ENCODE measurements around the gene SHC4. TPM values are rescaled to one million over a fixed set of nuclear protein-coding genes. Genes with fewer than 3 reads are reported as not detected.
A peak's percentile ranks its signal among the peaks of the same experiment; 100 is the strongest.

SHC4 gene
- total and polyA plus RNA-seq, 7 experiments from 2014 or later = 1.2 TPM; not detected in 6

DNA sequence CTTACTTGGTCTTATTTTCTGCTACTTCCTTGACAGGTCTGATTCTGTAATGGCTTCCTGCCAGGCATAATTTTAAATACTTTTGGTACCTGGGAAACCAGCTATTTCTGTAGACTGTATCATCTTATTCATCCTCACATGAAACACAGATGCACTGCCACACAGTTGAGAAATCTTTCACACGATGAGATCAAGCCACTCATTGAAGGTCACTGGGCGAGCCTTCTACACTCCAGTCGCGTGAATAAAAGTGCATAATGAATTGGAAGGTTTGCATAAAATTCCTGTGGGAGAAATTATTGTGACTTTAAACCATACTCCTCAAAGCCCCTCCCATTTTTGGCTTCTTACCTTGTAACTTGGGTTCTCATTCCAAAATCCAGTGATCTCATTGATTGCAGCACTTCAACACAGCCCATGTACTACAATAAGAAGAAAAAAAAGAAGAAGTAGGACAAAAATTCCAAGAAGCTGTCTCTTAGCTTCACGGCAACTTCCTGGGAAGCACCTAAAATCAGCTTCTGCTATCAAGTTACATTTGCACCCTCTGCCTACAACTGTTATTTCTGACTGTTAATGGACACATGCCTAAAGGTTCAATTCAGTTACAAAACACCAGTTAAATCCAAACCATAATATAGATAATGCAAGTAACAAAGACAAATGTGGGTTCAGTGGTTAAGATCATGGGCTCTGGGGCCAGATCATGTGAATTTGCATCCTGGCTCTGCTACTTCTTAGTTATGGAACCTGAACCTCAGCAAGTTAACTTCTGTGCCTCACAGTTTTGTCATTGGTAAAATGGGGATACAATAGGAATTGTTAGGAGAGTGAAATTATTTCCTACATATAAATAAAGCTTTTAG, 39.0 kb downstream of the SHC4 start:
- Histone ChIP-seq H3K36me3 (ENCODE audit: control insufficient read depth in 2 of 3, insufficient read depth in 3 of 3, low read length in 3 of 3) (no peaks in the 10 kb centered on the region), H3K4me1 (ENCODE audit: control insufficient read depth in 2 of 2, insufficient read depth in 2 of 2, low read length in 2 of 2) (no peaks in the 10 kb centered on the region), H3K27me3 (ENCODE audit: control insufficient read depth in 2 of 2, insufficient read depth in 2 of 2, low read length in 2 of 2) (no peaks in the 10 kb centered on the region), H3K9me3 (ENCODE audit: control insufficient read depth in 2 of 3, low read length in 3 of 3) (no peaks in the 10 kb centered on the region), H3K4me3 (ENCODE audit: low read length) (no peak overlapping the region), H3K27ac (ENCODE audit: low read depth, low read length) (no peak overlapping the region)
- DNase-seq (no peak), ATAC-seq (no peak)
- Mint-ChIP-seq H3K4me1 (peaks cover 0 to 37% (median 0%) of the 10 kb centered on the region in 7 donors), H3K9me3 (peaks cover 0 to 2% (median 0%) of the 10 kb centered on the region in 11 donors), H3K36me3 (peaks cover 0 to 6% (median 0%) of the 10 kb centered on the region in 5 donors), H3K4me3 (no peak overlapping the region), H3K27me3 (peaks cover 0 to 48% (median 32%) of the 10 kb centered on the region in 5 donors), H3K27ac (peak overlapping the region in 1 of 9 donors; percentile 79)
- intact Hi-C loops (cut with micrococcal nuclease) = loop anchor here in 1 of 2 donors (5.0 kb wide), 3 partner anchors 32 to 47 kb away; partner anchors contain the start of genes EID1 and SHC4
- ChIA-PET CTCF (no interaction called here), POLR2A (no interaction called here)

DNA sequence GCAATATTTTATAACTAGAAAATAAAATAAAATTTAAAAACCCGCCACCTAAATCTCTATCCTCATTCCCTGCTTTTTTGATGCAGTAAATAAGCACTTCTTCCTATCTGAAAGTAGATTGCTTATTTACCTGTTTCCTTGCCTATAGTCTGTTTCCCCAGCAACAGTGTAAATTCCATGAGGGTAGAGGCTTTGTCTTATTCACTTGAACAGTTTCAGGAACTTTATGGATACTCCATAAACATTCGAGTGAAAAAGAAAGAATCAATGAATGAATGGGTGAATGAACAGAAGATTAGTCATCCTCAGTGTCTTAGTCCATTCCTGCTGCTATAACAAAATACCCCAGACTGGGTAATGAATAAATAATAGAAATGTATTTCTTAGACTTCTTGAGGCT, 41.7 kb downstream of the SHC4 start:
- DNase-seq (no peak), ATAC-seq (no peak)
- Histone ChIP-seq H3K36me3 (ENCODE audit: control insufficient read depth in 2 of 3, insufficient read depth in 3 of 3, low read length in 3 of 3) (no peaks in the 10 kb centered on the region), H3K4me3 (ENCODE audit: low read length) (no peak overlapping the region), H3K27me3 (ENCODE audit: control insufficient read depth in 2 of 2, insufficient read depth in 2 of 2, low read length in 2 of 2) (no peaks in the 10 kb centered on the region), H3K27ac (ENCODE audit: low read depth, low read length) (no peak overlapping the region), H3K9me3 (ENCODE audit: control insufficient read depth in 2 of 3, low read length in 3 of 3) (no peaks in the 10 kb centered on the region), H3K4me1 (ENCODE audit: control insufficient read depth in 2 of 2, insufficient read depth in 2 of 2, low read length in 2 of 2) (no peaks in the 10 kb centered on the region)
- intact Hi-C loops (cut with micrococcal nuclease) = no loop called here
- ChIA-PET CTCF (no interaction called here), POLR2A (no interaction called here)
- Mint-ChIP-seq H3K27me3 (peaks cover 6 to 41% (median 30%) of the 10 kb centered on the region in 5 donors), H3K27ac (no peak overlapping the region), H3K36me3 (peaks cover 0 to 9% (median 0%) of the 10 kb centered on the region in 5 donors), H3K4me1 (peaks cover 0 to 17% (median 0%) of the 10 kb centered on the region in 7 donors), H3K4me3 (no peak overlapping the region), H3K9me3 (peaks cover 0 to 5% (median 0%) of the 10 kb centered on the region in 11 donors)

GRCh38 chr15:48916721-48917120, 47.0 kb downstream of the SHC4 start:
- peaks cover 0 to 5% (median 0%) of the 10 kb centered on the region in 5 donors for H3K36me3 Mint-ChIP-seq
- H3K4me1 Mint-ChIP-seq = no peaks in the 10 kb centered on the region
- ATAC-seq (no peak), DNase-seq (no peak)
- peaks cover 0 to 6% (median 0%) of the 10 kb centered on the region in 11 donors for H3K9me3 Mint-ChIP-seq
- Histone ChIP-seq H3K36me3 (ENCODE audit: control insufficient read depth in 2 of 3, insufficient read depth in 3 of 3, low read length in 3 of 3) (no peaks in the 10 kb centered on the region), H3K4me3 (ENCODE audit: low read length) (no peak overlapping the region), H3K27me3 (ENCODE audit: control insufficient read depth in 2 of 2, insufficient read depth in 2 of 2, low read length in 2 of 2) (no peaks in the 10 kb centered on the region), H3K9me3 (ENCODE audit: control insufficient read depth in 2 of 3, low read length in 3 of 3) (no peaks in the 10 kb centered on the region), H3K4me1 (ENCODE audit: control insufficient read depth in 2 of 2, insufficient read depth in 2 of 2, low read length in 2 of 2) (no peaks in the 10 kb centered on the region), H3K27ac (ENCODE audit: low read depth, low read length) (no peak overlapping the region)
- H3K27me3 Mint-ChIP-seq = peaks cover 6 to 43% (median 26%) of the 10 kb centered on the region in 5 donors
- H3K27ac Mint-ChIP-seq = no peak overlapping the region
- ChIA-PET CTCF (interaction anchor here (0.6 kb wide), 1 partner anchor 229 kb away, joined by 3 read pairs; no protein-coding TSS in a partner anchor), POLR2A (interaction anchor here (0.6 kb wide), 1 partner anchor 115 kb away, joined by 3 read pairs; no protein-coding TSS in a partner anchor)
- intact Hi-C loops (cut with micrococcal nuclease) = no loop called here
- H3K4me3 Mint-ChIP-seq = no peak overlapping the region

DNA sequence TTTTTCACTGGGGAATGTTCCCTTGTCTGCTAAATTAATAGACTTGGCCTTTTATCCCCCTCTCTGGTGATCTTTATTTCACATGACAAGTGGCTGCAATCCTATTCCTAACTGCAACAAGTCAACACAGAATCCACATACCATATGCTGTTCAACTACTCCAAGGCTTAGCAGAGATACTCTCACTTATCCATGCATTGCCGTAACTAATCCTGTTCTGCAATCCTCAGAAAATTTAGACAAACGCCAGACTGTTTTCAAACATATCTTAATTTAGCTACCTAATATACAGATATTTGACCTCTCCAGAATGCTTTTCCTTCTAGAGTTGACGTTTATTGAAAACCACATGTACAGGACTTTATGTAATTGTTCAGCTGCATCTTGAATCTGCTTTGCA, 47.9 kb downstream of the SHC4 start:
- Histone ChIP-seq H3K9me3 (ENCODE audit: control insufficient read depth in 2 of 3, low read length in 3 of 3) (no peaks in the 10 kb centered on the region), H3K36me3 (ENCODE audit: control insufficient read depth in 2 of 3, insufficient read depth in 3 of 3, low read length in 3 of 3) (no peaks in the 10 kb centered on the region), H3K4me3 (ENCODE audit: low read length) (no peak overlapping the region), H3K27me3 (ENCODE audit: control insufficient read depth in 2 of 2, insufficient read depth in 2 of 2, low read length in 2 of 2) (no peaks in the 10 kb centered on the region), H3K4me1 (ENCODE audit: control insufficient read depth in 2 of 2, insufficient read depth in 2 of 2, low read length in 2 of 2) (no peaks in the 10 kb centered on the region), H3K27ac (ENCODE audit: low read depth, low read length) (no peak overlapping the region)
- H3K36me3 Mint-ChIP-seq = peaks cover 0 to 4% (median 0%) of the 10 kb centered on the region in 5 donors
- peaks cover 0 to 6% (median 0%) of the 10 kb centered on the region in 11 donors for H3K9me3 Mint-ChIP-seq
- H3K4me3 Mint-ChIP-seq = no peak overlapping the region
- peaks cover 6 to 40% (median 23%) of the 10 kb centered on the region in 5 donors for H3K27me3 Mint-ChIP-seq
- H3K27ac Mint-ChIP-seq = no peak overlapping the region
- H3K4me1 Mint-ChIP-seq = no peaks in the 10 kb centered on the region
- ATAC-seq (no peak), DNase-seq (no peak)
- CTCF ChIA-PET = no interaction called here
- POLR2A ChIA-PET = no interaction called here
- intact Hi-C loops (cut with micrococcal nuclease) = no loop called here

DNA sequence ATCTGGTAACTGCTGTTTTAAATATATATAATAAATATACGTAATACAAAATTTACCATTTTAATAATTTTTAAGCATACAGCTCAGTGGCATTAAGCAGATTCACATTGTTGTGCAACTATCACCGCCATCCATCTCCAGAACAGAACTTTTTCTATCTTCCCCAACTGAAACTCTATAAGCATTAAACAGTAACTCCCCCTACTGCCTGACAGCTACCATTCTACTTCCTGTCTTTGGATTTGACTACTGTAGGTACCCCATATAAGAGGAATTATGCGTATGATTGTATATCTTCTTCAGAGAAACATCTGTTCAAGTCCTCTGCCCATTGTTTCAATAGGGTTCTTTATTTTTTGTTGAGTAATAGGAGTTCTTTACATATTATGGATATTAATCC, 49.0 kb downstream of the SHC4 start:
- Histone ChIP-seq H3K27ac (ENCODE audit: low read depth, low read length) (no peak overlapping the region), H3K36me3 (ENCODE audit: control insufficient read depth in 2 of 3, insufficient read depth in 3 of 3, low read length in 3 of 3) (no peaks in the 10 kb centered on the region), H3K27me3 (ENCODE audit: control insufficient read depth in 2 of 2, insufficient read depth in 2 of 2, low read length in 2 of 2) (no peaks in the 10 kb centered on the region), H3K4me1 (ENCODE audit: control insufficient read depth in 2 of 2, insufficient read depth in 2 of 2, low read length in 2 of 2) (no peaks in the 10 kb centered on the region), H3K4me3 (ENCODE audit: low read length) (no peak overlapping the region), H3K9me3 (ENCODE audit: control insufficient read depth in 2 of 3, low read length in 3 of 3) (no peaks in the 10 kb centered on the region)
- Mint-ChIP-seq H3K4me1 (no peaks in the 10 kb centered on the region), H3K4me3 (no peak overlapping the region), H3K27ac (no peak overlapping the region), H3K27me3 (peaks cover 6 to 39% (median 19%) of the 10 kb centered on the region in 5 donors), H3K36me3 (peaks cover 0 to 4% (median 0%) of the 10 kb centered on the region in 5 donors), H3K9me3 (peaks cover 0 to 7% (median 0%) of the 10 kb centered on the region in 11 donors)
- no peak for DNase-seq
- CTCF ChIA-PET = no interaction called here
- intact Hi-C loops (cut with micrococcal nuclease) = no loop called here
- POLR2A ChIA-PET = no interaction called here
- ATAC-seq = no peak

GRCh38 chr15:48913141-48913540, 50.6 kb downstream of the SHC4 start:
- H3K27me3 Mint-ChIP-seq = peaks cover 6 to 30% (median 15%) of the 10 kb centered on the region in 5 donors
- H3K4me1 Mint-ChIP-seq = peaks cover 0 to 2% (median 0%) of the 10 kb centered on the region in 7 donors
- no peaks in the 10 kb centered on the region for H3K9me3 ChIP-seq (ENCODE audit: control insufficient read depth in 2 of 3, low read length in 3 of 3)
- H3K9me3 Mint-ChIP-seq = peaks cover 0 to 6% (median 0%) of the 10 kb centered on the region in 11 donors
- ChIA-PET POLR2A (no interaction called here), CTCF (no interaction called here)
- no peaks in the 10 kb centered on the region for H3K36me3 ChIP-seq (ENCODE audit: control insufficient read depth in 2 of 3, insufficient read depth in 3 of 3, low read length in 3 of 3)
- no peaks in the 10 kb centered on the region for H3K4me1 ChIP-seq (ENCODE audit: control insufficient read depth in 2 of 2, insufficient read depth in 2 of 2, low read length in 2 of 2)
- DNase-seq = no peak
- ATAC-seq = no peak
- H3K27me3 ChIP-seq (ENCODE audit: control insufficient read depth in 2 of 2, insufficient read depth in 2 of 2, low read length in 2 of 2) = no peaks in the 10 kb centered on the region
- H3K27ac ChIP-seq (ENCODE audit: low read depth, low read length) = no peak overlapping the region
- no peak overlapping the region for H3K4me3 Mint-ChIP-seq
- H3K4me3 ChIP-seq (ENCODE audit: low read length) = no peak overlapping the region
- H3K27ac Mint-ChIP-seq = no peak overlapping the region
- intact Hi-C loops (cut with micrococcal nuclease) = no loop called here
- no peaks in the 10 kb centered on the region for H3K36me3 Mint-ChIP-seq
